Measurements from ENCODE around the gene ALG14.
"Not testable (repeated sequence)": the region's sequence is repeated elsewhere in the genome, so short reads cannot be mapped to it uniquely, and the experiment has no call there.

Gene ALG14

GRCh38 chr1:94951509-94952208, 121.1 kb downstream of the ALG14 start:
- DNase-seq, result no peak

DNA sequence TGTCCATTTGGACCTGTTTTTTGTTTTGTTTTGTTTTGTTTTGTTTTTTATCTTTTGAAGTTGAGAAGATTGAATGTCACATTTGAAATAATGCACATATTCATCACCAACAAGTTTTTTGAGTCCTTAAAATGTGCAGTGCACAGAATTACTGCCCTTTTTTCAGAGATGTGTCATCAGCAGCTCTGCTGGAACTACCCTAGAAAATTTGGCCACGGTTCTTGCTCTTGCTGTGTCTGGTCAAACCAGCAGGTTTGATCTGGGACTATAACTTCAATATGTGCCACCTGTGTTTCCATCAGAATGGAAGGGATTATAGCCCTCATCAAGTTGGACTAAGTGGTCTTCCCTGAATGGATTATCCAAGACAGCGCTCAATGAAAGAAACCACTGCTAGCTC, 121.7 kb downstream of the ALG14 start:
- DNase-seq, result no peak

- DNase-seq, result no peak
These were observed 122.8 kb downstream of the ALG14 start for GRCh38 chr1:94949681-94950661.

DNA sequence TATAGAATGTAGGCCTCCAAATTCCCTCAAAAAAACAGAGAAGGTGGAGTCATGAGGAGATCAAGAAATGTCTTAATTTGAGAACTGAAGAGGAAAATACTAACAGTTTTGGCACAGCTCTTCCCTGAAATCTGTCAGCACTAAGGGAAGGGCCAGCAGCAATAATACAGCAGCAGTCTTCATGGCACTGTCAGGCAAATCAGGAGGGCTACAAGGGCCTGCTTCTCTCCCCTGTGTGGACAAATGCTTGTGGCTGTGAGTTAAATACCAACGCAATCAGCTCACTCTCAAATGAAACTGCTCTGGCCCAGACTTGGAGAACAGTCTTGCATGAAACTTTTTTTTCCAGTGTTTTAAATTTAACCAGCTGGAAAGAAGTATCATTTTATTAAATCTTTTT, 125.3 kb downstream of the ALG14 start:
- no peak for DNase-seq

DNA sequence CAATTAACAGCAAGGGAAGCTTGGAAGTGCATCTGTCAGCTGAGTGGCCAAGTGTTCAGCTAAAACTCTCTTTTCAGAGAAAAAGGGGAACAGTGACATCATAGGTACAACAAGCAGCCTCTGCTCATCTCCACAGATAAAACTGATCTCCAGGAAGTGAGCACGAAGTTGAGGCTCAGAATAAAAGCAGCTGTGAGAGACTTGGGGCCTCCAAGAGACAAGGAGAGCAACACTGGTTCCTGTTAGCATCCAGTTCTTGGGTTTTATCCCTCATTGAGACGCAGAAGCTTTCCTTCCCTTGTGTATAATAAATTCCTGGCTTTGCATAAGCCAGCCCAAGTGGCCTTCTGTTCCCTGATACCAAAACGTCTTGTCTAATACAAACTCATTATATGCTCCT, 125.9 kb downstream of the ALG14 start:
- no peak for DNase-seq

DNA sequence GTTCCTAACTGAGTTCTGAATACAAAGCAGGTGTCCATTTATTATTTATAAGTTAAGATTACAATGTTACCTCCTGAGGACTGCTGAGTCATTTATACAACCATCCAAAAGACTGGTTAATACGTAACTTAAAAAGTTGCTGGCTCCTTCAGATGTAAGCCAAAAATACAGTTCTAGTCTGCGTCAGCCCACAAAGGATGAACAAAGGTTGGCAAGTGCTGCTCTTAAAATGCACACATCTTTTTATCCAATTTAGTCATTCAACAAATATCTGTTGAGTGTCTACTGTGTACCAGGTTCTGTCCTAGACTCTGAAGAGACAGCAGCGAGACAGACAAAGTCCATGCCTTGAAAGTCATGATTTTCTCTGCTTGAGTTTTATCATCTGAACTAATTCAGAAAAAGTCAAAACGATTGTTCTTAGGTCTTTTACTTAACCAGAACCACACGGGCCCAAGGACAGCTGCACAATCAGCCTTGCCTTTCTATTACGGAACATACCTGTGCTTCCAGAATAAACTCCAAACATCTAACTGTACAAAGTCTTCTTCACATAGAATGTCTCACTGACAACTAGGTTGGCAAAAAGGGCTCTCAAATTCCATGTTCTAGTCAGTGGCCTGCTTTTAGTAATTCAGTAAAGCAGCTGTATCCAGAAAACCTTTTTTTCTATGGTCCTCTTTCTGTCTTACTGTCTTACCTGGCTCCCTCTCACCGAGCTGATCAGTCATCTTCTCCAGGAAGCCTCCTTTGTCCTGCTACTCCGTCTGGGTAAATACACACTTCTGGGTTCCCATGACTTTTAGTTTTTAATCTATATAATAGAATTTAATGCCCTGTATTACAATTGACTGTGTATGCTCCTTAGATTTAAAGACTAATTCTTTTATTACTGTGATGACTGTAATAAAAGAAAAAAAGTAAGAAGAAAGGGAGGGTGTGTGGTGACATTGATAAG, 130.3 kb downstream of the ALG14 start:
- DNase-seq, result no peak

- DNase-seq, result not testable (repeated sequence)
These were observed 131.3 kb downstream of the ALG14 start for GRCh38 chr1:94941480-94941879.

DNA sequence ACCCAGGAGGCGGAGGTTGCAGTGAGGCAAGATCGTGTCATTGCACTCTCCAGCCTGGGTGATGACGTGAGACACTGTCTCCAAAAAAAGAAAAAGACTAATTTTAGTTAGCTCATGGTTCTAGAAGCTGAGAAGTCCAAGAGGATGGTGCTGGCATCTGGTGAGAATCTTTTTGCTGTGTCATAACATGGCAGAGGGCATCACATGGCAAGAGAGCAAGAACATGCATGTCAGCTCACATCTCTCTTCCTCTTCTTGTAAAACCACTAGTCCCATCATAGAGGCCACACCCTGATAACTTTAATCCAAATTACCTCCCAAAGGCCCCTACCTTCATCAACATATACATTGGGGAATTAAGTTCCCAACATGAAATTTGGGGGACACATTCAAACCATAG, 132.0 kb downstream of the ALG14 start:
- no peak for DNase-seq

GRCh38 chr1:94937820-94938219, 134.9 kb downstream of the ALG14 start:
- no peak for DNase-seq

DNA sequence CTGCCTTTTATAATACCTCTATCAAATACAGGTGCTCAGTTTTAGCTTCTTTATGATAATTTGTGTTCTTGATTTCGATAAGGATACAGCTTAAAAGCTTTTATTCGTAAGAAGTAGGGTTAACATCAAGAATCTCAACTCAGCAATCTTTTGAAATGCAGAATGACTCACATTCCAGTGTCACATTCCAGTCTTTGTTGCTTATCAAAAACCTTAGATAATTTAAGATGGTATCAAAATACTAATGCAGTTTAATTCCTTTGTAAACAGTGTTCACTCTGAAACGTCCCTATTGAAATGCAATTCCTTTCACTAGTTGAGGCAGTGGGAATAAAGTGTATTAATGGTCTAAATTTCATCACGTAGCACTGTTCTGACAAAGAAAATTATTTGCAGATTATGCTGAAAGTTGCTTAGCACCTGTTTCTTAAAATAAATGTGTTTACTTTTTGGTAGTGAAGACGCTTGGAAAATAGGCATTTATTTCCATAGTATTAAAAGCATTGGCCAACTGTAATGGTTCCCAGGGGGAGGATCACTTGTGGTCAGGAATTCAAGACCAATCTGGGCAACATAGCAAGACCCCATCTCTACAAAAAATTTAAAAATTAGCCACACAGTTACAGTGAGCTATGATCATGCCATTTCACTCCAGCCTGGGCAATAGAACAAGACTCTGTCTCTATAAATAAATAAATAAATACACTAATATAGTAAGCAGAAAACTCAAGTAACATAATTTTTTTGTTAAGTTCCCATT, 135.7 kb downstream of the ALG14 start:
- no peak for DNase-seq

DNA sequence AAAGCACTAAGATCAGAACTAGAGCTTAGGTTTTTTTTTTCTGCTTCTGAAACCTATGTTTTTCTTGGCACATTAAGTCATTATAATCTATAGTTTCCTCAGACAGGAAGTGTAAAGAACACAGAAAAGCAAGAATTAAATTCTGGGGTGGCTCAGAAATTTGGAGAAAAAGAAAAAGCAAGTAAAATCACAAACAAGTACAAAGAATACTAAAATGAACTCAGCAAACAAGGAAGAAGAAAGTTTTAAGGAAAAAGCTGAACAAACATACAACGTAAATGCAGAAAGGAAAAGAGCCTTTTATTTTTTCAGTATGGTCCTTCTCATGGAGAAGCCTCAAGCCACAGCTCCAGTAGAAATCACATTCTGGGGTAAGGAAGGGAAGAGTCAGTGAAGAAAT, 137.3 kb downstream of the ALG14 start:
- DNase-seq, result no peak

DNA sequence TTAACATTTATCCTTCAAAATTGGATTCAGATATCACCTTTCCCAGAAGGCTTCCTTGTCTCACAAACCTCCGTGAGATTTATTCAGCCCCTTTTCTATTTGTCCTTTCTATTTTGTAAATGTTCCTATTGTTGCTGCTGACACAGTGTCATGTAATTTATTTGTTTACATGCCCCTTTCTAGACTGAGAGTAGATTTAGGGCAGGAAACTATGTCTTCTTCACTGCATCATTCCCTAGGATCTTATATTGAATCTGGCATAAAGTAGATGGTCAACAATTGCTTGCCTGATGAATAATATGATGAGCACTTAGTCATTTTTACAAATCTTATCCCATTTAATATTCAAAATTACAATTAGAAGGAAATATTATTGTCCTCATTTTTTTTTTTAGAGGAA, 137.7 kb downstream of the ALG14 start:
- DNase-seq, result no peak

GRCh38 chr1:94934551-94934950, 138.2 kb downstream of the ALG14 start:
- DNase-seq, result no peak

GRCh38 chr1:94931254-94931841, 141.4 kb downstream of the ALG14 start:
- DNase-seq, result no peak

GRCh38 chr1:94929351-94930217, 143.2 kb downstream of the ALG14 start:
- no peak for DNase-seq

DNA sequence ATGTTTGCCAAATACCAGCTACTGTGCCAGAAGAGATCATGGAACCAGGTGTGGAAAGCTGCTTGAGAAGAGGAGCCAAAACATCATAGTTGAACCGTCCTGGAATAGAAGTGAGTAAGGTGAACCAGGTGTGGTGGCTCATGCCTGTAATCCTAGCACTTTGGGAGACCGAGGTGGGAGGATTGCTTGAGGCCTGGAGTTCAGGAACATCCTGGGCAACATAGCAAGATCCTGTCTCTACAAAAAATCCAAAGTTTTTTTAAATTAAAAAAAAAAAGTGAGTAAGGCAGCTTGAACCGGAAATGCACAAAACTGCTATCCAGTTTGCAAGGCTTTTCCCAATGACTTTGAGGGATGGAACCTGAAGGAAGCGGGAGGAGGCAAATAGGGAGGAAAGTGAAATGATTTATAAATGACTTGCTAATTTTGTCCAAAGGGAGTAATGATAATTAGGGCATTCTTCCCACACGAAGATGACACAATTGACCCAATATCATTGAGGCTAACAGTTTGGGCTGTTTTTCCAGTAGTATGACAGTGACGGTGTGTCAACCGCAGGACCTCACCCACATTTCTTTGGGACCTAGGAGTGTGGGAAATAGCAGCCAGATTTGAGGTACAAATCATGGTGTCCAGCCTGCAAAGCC, 144.3 kb downstream of the ALG14 start:
- no peak for DNase-seq

- DNase-seq, result no peak
These were observed 145.2 kb downstream of the ALG14 start for GRCh38 chr1:94927405-94928175.

GRCh38 chr1:94926915-94927404, 145.8 kb downstream of the ALG14 start, which contains the start of gene CNN3:
TSS of gene CNN3 (minus strand) at chr1:94927110. CDS start at chr1:94926894, 216 bp downstream.
- DNase-seq, result peak; percentile 78

All from activated CD4-positive, alpha-beta T cell treated with anti-CD3 and anti-CD28 coated beads for 48 hours (primary cell).